ENCODE results near the gene GPR161. TPM values are rescaled to one million over a fixed set of nuclear protein-coding genes. Genes with fewer than 3 reads are reported as not detected.

GPR161 gene
- total RNA-seq, 1 donor: 13.8 TPM

DNA sequence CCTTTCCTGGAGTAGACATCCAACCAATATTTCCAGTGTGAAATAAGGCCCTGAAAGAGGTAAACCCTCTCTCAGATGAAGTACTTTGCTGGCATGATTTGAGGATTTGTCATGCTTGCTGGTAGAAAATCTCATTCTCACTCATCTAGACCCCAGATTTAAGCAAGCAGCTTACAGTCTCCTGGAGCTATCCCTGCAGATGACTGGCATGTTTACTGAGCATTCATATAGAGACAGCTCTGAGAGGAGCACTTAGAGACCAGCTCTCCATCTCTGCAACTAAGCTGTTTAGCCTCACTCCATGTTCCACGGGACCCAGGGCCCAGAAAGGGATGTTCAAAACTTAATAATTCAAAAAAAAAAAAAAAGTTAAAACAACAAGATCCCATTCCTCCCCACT, 34.2 kb downstream of the GPR161 start:
- no peak overlapping the region for H3K4me2 ChIP-seq (ENCODE audit: insufficient read depth, low read length)
- H3K4me1 ChIP-seq (ENCODE audit: insufficient read depth, low read length): no peaks in the 10 kb centered on the region
- H3K79me2 ChIP-seq (ENCODE audit: insufficient read depth, low read length): no peaks in the 10 kb centered on the region
- no peak overlapping the region for H3K27ac ChIP-seq (ENCODE audit: low read depth, low read length)
- no peak overlapping the region for H2AFZ ChIP-seq (ENCODE audit: low read length)
- DNase-seq (ENCODE audit: insufficient read length, low spot score, missing footprints): no peak
- no peaks in the 10 kb centered on the region for H4K20me1 ChIP-seq (ENCODE audit: insufficient read depth, low read length)
- H3K27me3 ChIP-seq (ENCODE audit: insufficient read depth, low read length): no peaks in the 10 kb centered on the region
- no peak overlapping the region for H3K4me3 ChIP-seq (ENCODE audit: insufficient read depth, low read length)
- TF ChIP-seq CTCF (IDR thresholded peaks at IDR 0.05; ENCODE audit: extremely low read depth, low read depth, low read length): no peak
- H3K36me3 ChIP-seq (ENCODE audit: insufficient read depth, low read length): peaks cover 7% of the 10 kb centered on the region
- H3K9me3 ChIP-seq (ENCODE audit: low read depth, low read length): no peaks in the 10 kb centered on the region

- no peak for TF ChIP-seq CTCF (IDR thresholded peaks at IDR 0.05; ENCODE audit: extremely low read depth, low read depth, low read length)
- no peaks in the 10 kb centered on the region for H4K20me1 ChIP-seq (ENCODE audit: insufficient read depth, low read length)
- no peaks in the 10 kb centered on the region for H3K9me3 ChIP-seq (ENCODE audit: low read depth, low read length)
- H3K4me1 ChIP-seq (ENCODE audit: insufficient read depth, low read length): no peaks in the 10 kb centered on the region
- no peaks in the 10 kb centered on the region for H3K27me3 ChIP-seq (ENCODE audit: insufficient read depth, low read length)
- no peak overlapping the region for H3K4me3 ChIP-seq (ENCODE audit: insufficient read depth, low read length)
- no peak overlapping the region for H2AFZ ChIP-seq (ENCODE audit: low read length)
- peaks cover 7% of the 10 kb centered on the region for H3K36me3 ChIP-seq (ENCODE audit: insufficient read depth, low read length)
- H3K4me2 ChIP-seq (ENCODE audit: insufficient read depth, low read length): no peak overlapping the region
- DNase-seq (ENCODE audit: insufficient read length, low spot score, missing footprints): no peak
- no peak overlapping the region for H3K27ac ChIP-seq (ENCODE audit: low read depth, low read length)
- no peaks in the 10 kb centered on the region for H3K79me2 ChIP-seq (ENCODE audit: insufficient read depth, low read length)
Measured at GRCh38 chr1:168101336-168101735, 35.4 kb downstream of the GPR161 start.

GRCh38 chr1:168100315-168101002, 36.3 kb downstream of the GPR161 start:
- Histone ChIP-seq H3K4me3 (ENCODE audit: insufficient read depth, low read length) (no peak overlapping the region), H3K9me3 (ENCODE audit: low read depth, low read length) (no peaks in the 10 kb centered on the region), H3K79me2 (ENCODE audit: insufficient read depth, low read length) (no peaks in the 10 kb centered on the region), H4K20me1 (ENCODE audit: insufficient read depth, low read length) (no peaks in the 10 kb centered on the region), H3K36me3 (ENCODE audit: insufficient read depth, low read length) (peaks cover 7% of the 10 kb centered on the region), H2AFZ (ENCODE audit: low read length) (no peak overlapping the region), H3K4me1 (ENCODE audit: insufficient read depth, low read length) (no peaks in the 10 kb centered on the region), H3K27ac (ENCODE audit: low read depth, low read length) (no peak overlapping the region), H3K4me2 (ENCODE audit: insufficient read depth, low read length) (no peak overlapping the region), H3K27me3 (ENCODE audit: insufficient read depth, low read length) (no peaks in the 10 kb centered on the region)
- TF ChIP-seq CTCF (IDR thresholded peaks at IDR 0.05; ENCODE audit: extremely low read depth, low read depth, low read length): no peak
- DNase-seq (ENCODE audit: insufficient read length, low spot score, missing footprints): no peak

DNA sequence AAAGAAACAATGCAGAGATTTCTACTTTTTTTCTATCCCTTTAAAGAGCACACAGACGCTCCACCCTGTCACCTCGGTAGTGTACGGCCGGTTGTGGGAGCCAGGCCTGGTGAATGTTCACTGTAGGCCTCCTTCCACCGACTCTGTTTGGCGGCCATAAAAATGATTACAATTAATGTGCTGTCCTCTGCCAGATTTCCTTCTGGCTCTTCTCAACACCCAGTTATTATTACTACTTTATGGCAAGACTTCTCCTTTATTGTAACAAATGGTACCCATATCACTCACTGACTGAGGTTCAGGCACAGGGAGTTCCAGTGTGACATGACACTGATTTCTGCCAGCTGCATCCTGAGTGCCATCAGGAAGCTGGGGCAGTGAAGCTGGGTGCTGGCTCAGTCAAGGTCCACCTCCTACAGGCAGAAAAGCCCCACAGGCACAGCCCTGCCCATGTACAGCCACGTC, 37.4 kb downstream of the GPR161 start:
- peaks cover 7% of the 10 kb centered on the region for H3K36me3 ChIP-seq (ENCODE audit: insufficient read depth, low read length)
- H3K4me2 ChIP-seq (ENCODE audit: insufficient read depth, low read length): no peak overlapping the region
- H3K27ac ChIP-seq (ENCODE audit: low read depth, low read length): no peak overlapping the region
- no peaks in the 10 kb centered on the region for H3K4me1 ChIP-seq (ENCODE audit: insufficient read depth, low read length)
- H2AFZ ChIP-seq (ENCODE audit: low read length): no peak overlapping the region
- H3K79me2 ChIP-seq (ENCODE audit: insufficient read depth, low read length): no peaks in the 10 kb centered on the region
- no peaks in the 10 kb centered on the region for H4K20me1 ChIP-seq (ENCODE audit: insufficient read depth, low read length)
- TF ChIP-seq CTCF (IDR thresholded peaks at IDR 0.05; ENCODE audit: extremely low read depth, low read depth, low read length): no peak
- DNase-seq (ENCODE audit: insufficient read length, low spot score, missing footprints): no peak
- H3K27me3 ChIP-seq (ENCODE audit: insufficient read depth, low read length): no peaks in the 10 kb centered on the region
- H3K9me3 ChIP-seq (ENCODE audit: low read depth, low read length): no peaks in the 10 kb centered on the region
- H3K4me3 ChIP-seq (ENCODE audit: insufficient read depth, low read length): no peak overlapping the region

Measured in osteoblast (primary cell).